Measurements from ENCODE around the gene RGPD8.
"Not testable (repeated sequence)": the region's sequence is repeated elsewhere in the genome, so short reads cannot be mapped to it uniquely, and the experiment has no call there.

RGPD8 gene

GRCh38 chr2:112462178-112462577 lies 28.7 kb upstream of the RGPD8 start:
- Histone ChIP-seq H3K9me3 (replicated peaks; ENCODE audit: low read length) (no peaks in the 10 kb centered on the region), H3K27me3 (ENCODE audit: control insufficient read depth, insufficient read depth, low read length) (peaks cover 40% of the 10 kb centered on the region), H3K4me2 (ENCODE audit: low read length) (no peak overlapping the region), H3K4me1 (ENCODE audit: control insufficient read depth, insufficient read depth, low read length) (no peaks in the 10 kb centered on the region), H3K36me3 (ENCODE audit: insufficient read depth, low read length) (no peaks in the 10 kb centered on the region), H3K4me3 (ENCODE audit: low read length) (no peak overlapping the region), H3K9ac (ENCODE audit: low read depth, low read length) (no peak overlapping the region)

GRCh38 chr2:112459372-112459771 lies 25.9 kb upstream of the RGPD8 start:
- H3K36me3 ChIP-seq (ENCODE audit: insufficient read depth, low read length), result no peaks in the 10 kb centered on the region
- no peak overlapping the region for H3K9ac ChIP-seq (ENCODE audit: low read depth, low read length)
- H3K4me1 ChIP-seq (ENCODE audit: control insufficient read depth, insufficient read depth, low read length), result no peaks in the 10 kb centered on the region
- no peaks in the 10 kb centered on the region for H3K9me3 ChIP-seq (replicated peaks; ENCODE audit: low read length)
- H3K4me2 ChIP-seq (ENCODE audit: low read length), result no peak overlapping the region
- no peak overlapping the region for H3K4me3 ChIP-seq (ENCODE audit: low read length)
- H3K27me3 ChIP-seq (ENCODE audit: control insufficient read depth, insufficient read depth, low read length), result peaks cover 47% of the 10 kb centered on the region

- no peaks in the 10 kb centered on the region for H3K4me1 ChIP-seq (ENCODE audit: control insufficient read depth, insufficient read depth, low read length)
- H3K36me3 ChIP-seq (ENCODE audit: insufficient read depth, low read length), result no peaks in the 10 kb centered on the region
- H3K4me3 ChIP-seq (ENCODE audit: low read length), result no peak overlapping the region
- peaks cover 34% of the 10 kb centered on the region for H3K27me3 ChIP-seq (ENCODE audit: control insufficient read depth, insufficient read depth, low read length)
- H3K9me3 ChIP-seq (replicated peaks; ENCODE audit: low read length), result no peaks in the 10 kb centered on the region
- H3K9ac ChIP-seq (ENCODE audit: low read depth, low read length), result no peak overlapping the region
- no peak overlapping the region for H3K4me2 ChIP-seq (ENCODE audit: low read length)
These were observed 21.1 kb upstream of the RGPD8 start for GRCh38 chr2:112454586-112454985.

GRCh38 chr2:112451317-112451716 lies 17.9 kb upstream of the RGPD8 start:
- Histone ChIP-seq H3K4me3 (ENCODE audit: low read length) (no peak overlapping the region), H3K4me2 (ENCODE audit: low read length) (no peak overlapping the region), H3K9ac (ENCODE audit: low read depth, low read length) (no peak overlapping the region), H3K9me3 (replicated peaks; ENCODE audit: low read length) (no peaks in the 10 kb centered on the region), H3K27me3 (ENCODE audit: control insufficient read depth, insufficient read depth, low read length) (peaks cover 11% of the 10 kb centered on the region), H3K36me3 (ENCODE audit: insufficient read depth, low read length) (no peaks in the 10 kb centered on the region), H3K4me1 (ENCODE audit: control insufficient read depth, insufficient read depth, low read length) (no peaks in the 10 kb centered on the region)

- Histone ChIP-seq H3K4me3 (ENCODE audit: low read length) (no peak overlapping the region), H3K9me3 (replicated peaks; ENCODE audit: low read length) (no peaks in the 10 kb centered on the region), H3K27me3 (ENCODE audit: control insufficient read depth, insufficient read depth, low read length) (peaks cover 4% of the 10 kb centered on the region)
These were observed 16.4 kb upstream of the RGPD8 start for GRCh38 chr2:112449854-112450253.

GRCh38 chr2:112444256-112444655 lies 10.8 kb upstream of the RGPD8 start:
- not testable (repeated sequence) for H3K4me2 ChIP-seq (ENCODE audit: low read length); H3K36me3 ChIP-seq (ENCODE audit: insufficient read depth, low read length); H3K9ac ChIP-seq (ENCODE audit: low read depth, low read length); H3K27me3 ChIP-seq (ENCODE audit: control insufficient read depth, insufficient read depth, low read length); H3K4me3 ChIP-seq (ENCODE audit: low read length); H3K9me3 ChIP-seq (replicated peaks; ENCODE audit: low read length); H3K4me1 ChIP-seq (ENCODE audit: control insufficient read depth, insufficient read depth, low read length)

More at GRCh38 chr2:112449854-112450253, 16.4 kb upstream of the RGPD8 start:
- Histone ChIP-seq H3K36me3 (ENCODE audit: insufficient read depth, low read length) (no peaks in the 10 kb centered on the region), H3K4me1 (ENCODE audit: control insufficient read depth, insufficient read depth, low read length) (no peaks in the 10 kb centered on the region), H3K9ac (ENCODE audit: low read depth, low read length) (no peak overlapping the region), H3K4me2 (ENCODE audit: low read length) (no peak overlapping the region)

- H3K9me3 ChIP-seq (replicated peaks; ENCODE audit: low read length); H3K4me1 ChIP-seq (ENCODE audit: control insufficient read depth, insufficient read depth, low read length); H3K27me3 ChIP-seq (ENCODE audit: control insufficient read depth, insufficient read depth, low read length); H3K4me3 ChIP-seq (ENCODE audit: low read length); H3K4me2 ChIP-seq (ENCODE audit: low read length); H3K9ac ChIP-seq (ENCODE audit: low read depth, low read length); H3K36me3 ChIP-seq (ENCODE audit: insufficient read depth, low read length): not testable (repeated sequence)
These were observed 5.3 kb upstream of the RGPD8 start for GRCh38 chr2:112438603-112439261.

- H3K27me3 ChIP-seq (ENCODE audit: control insufficient read depth, insufficient read depth, low read length); H3K9ac ChIP-seq (ENCODE audit: low read depth, low read length); H3K4me3 ChIP-seq (ENCODE audit: low read length); H3K36me3 ChIP-seq (ENCODE audit: insufficient read depth, low read length); H3K4me1 ChIP-seq (ENCODE audit: control insufficient read depth, insufficient read depth, low read length); H3K4me2 ChIP-seq (ENCODE audit: low read length); H3K9me3 ChIP-seq (replicated peaks; ENCODE audit: low read length): not testable (repeated sequence)
These were observed 4.0 kb upstream of the RGPD8 start for GRCh38 chr2:112437405-112437831.

GRCh38 chr2:112436993-112437392 lies 3.5 kb upstream of the RGPD8 start:
- H3K9ac ChIP-seq (ENCODE audit: low read depth, low read length); H3K4me3 ChIP-seq (ENCODE audit: low read length); H3K4me1 ChIP-seq (ENCODE audit: control insufficient read depth, insufficient read depth, low read length): not testable (repeated sequence)

GRCh38 chr2:112435716-112436431 lies 2.4 kb upstream of the RGPD8 start:
- not testable (repeated sequence) for H3K4me2 ChIP-seq (ENCODE audit: low read length); H3K27me3 ChIP-seq (ENCODE audit: control insufficient read depth, insufficient read depth, low read length); H3K4me1 ChIP-seq (ENCODE audit: control insufficient read depth, insufficient read depth, low read length); H3K9me3 ChIP-seq (replicated peaks; ENCODE audit: low read length); H3K9ac ChIP-seq (ENCODE audit: low read depth, low read length); H3K4me3 ChIP-seq (ENCODE audit: low read length); H3K36me3 ChIP-seq (ENCODE audit: insufficient read depth, low read length)

More at GRCh38 chr2:112436993-112437392, 3.5 kb upstream of the RGPD8 start:
- not testable (repeated sequence) for H3K4me2 ChIP-seq (ENCODE audit: low read length); H3K27me3 ChIP-seq (ENCODE audit: control insufficient read depth, insufficient read depth, low read length); H3K36me3 ChIP-seq (ENCODE audit: insufficient read depth, low read length); H3K9me3 ChIP-seq (replicated peaks; ENCODE audit: low read length)

GRCh38 chr2:112434890-112435715 lies 1.7 kb upstream of the RGPD8 start:
- H3K36me3 ChIP-seq (ENCODE audit: insufficient read depth, low read length); H3K4me2 ChIP-seq (ENCODE audit: low read length); H3K4me1 ChIP-seq (ENCODE audit: control insufficient read depth, insufficient read depth, low read length); H3K27me3 ChIP-seq (ENCODE audit: control insufficient read depth, insufficient read depth, low read length); H3K9ac ChIP-seq (ENCODE audit: low read depth, low read length); H3K4me3 ChIP-seq (ENCODE audit: low read length); H3K9me3 ChIP-seq (replicated peaks; ENCODE audit: low read length): not testable (repeated sequence)
